MM.1S (cell line): ENCODE measurements around the gene SRRD.

Source experiments
- DNase-seq: peaks from one replicate; pipeline ENCODE4 v3.0.0-alpha.2; 2015
- H2AFZ ChIP-seq: fragments of 300-600 bp; sonication (generic); 2 replicates; pipeline ENCODE4 v1.6.0; 2016; ENCODE audit warnings: antibody characterized with exemption, low read length
- H3F3A ChIP-seq: fragments of 300-600 bp; sonication (generic); 2 replicates; pipeline ENCODE4 v1.6.1; 2016; ENCODE audit warnings: mild to moderate bottlenecking, antibody characterized with exemption, low read length, moderate library complexity, mixed read lengths; ENCODE audit not compliant: insufficient read depth
- H3K27ac ChIP-seq: fragments of 300-600 bp; sonication (generic); 2 replicates; pipeline ENCODE4 v1.5.1; 2016; ENCODE audit warnings: mild to moderate bottlenecking, low read length
- H3K27me3 ChIP-seq: fragments of 300-600 bp; sonication (generic); replicated peaks from 2 replicates; pipeline ENCODE4 v1.6.0; 2016; ENCODE audit warnings: low read length; ENCODE audit not compliant: insufficient read depth
- H3K36me3 ChIP-seq: fragments of 300-600 bp; sonication (generic); replicated peaks from 2 replicates; pipeline ENCODE4 v1.6.1; 2016; ENCODE audit warnings: mild to moderate bottlenecking, low read length, mixed read lengths; ENCODE audit not compliant: insufficient read depth
- H3K4me1 ChIP-seq: fragments of 300-600 bp; sonication (generic); 2 replicates; pipeline ENCODE4 v1.6.1; 2016; ENCODE audit warnings: low read length, mixed read lengths
- H3K4me2 ChIP-seq: fragments of 300-600 bp; sonication (generic); 2 replicates; pipeline ENCODE4 v1.6.0; 2016; ENCODE audit warnings: low read depth, low read length
- H3K4me3 ChIP-seq: fragments of 300-600 bp; sonication (generic); 2 replicates; pipeline ENCODE4 v1.5.1; 2016; ENCODE audit warnings: low read length, mixed read lengths
- H3K79me2 ChIP-seq: fragments of 300-600 bp; sonication (generic); 2 replicates; pipeline ENCODE4 v1.6.1; 2016; ENCODE audit warnings: mixed run types, low read length, mixed read lengths
- H3K9ac ChIP-seq: fragments of 300-600 bp; sonication (generic); 2 replicates; pipeline ENCODE4 v1.6.1; 2016; ENCODE audit warnings: low read length, mixed read lengths
- H3K9me2 ChIP-seq: fragments of 300-600 bp; sonication (generic); replicated peaks from 2 replicates; pipeline ENCODE4 v1.6.1; 2016; ENCODE audit warnings: mild to moderate bottlenecking, low read length, mixed read lengths; ENCODE audit not compliant: insufficient read depth
- H3K9me3 ChIP-seq: fragments of 300-600 bp; sonication (generic); replicated peaks from 2 replicates; pipeline ENCODE4 v1.6.1; 2016; ENCODE audit warnings: mild to moderate bottlenecking, low read length, mixed read lengths; ENCODE audit not compliant: insufficient read depth
- H4K20me1 ChIP-seq: fragments of 300-600 bp; sonication (generic); 2 replicates; pipeline ENCODE4 v1.6.1; 2016; ENCODE audit warnings: mild to moderate bottlenecking, low read length, moderate library complexity, mixed read lengths; ENCODE audit not compliant: insufficient read depth
- CTCF ChIP-seq: fragments of 300-600 bp; sonication (generic); IDR thresholded peaks from 2 replicates; pipeline ENCODE4 v1.5.1; 2016; ENCODE audit warnings: antibody characterized with exemption, low read length, mixed read lengths
- EZH2 ChIP-seq: fragments of 300-600 bp; sonication (generic); optimal IDR thresholded peaks from 2 replicates; pipeline ENCODE3; 2017; ENCODE audit warnings: low read depth, mild to moderate bottlenecking, antibody characterized with exemption, low read length, mixed read lengths
- EZH2phosphoT487 ChIP-seq: fragments of 300-600 bp; sonication (generic); IDR thresholded peaks from 2 replicates; pipeline ENCODE4 v1.6.1; 2018; ENCODE audit warnings: antibody characterized with exemption, low read length

SRRD gene

GRCh38 chr22:26503758-26504157, 20.1 kb downstream of the SRRD start:
- Histone ChIP-seq H3K4me2 (peak overlapping the region; percentile 78), H3K4me1 (peaks cover 41% of the 10 kb centered on the region), H3K27ac (peak overlapping the region; percentile 97), H3K27me3 (no peaks in the 10 kb centered on the region), H2AFZ (no peak overlapping the region), H3K4me3 (peak overlapping the region; percentile 24), H3F3A (peaks cover 38% of the 10 kb centered on the region), H3K9ac (peak overlapping the region; percentile 54), H4K20me1 (no peaks in the 10 kb centered on the region), H3K9me3 (no peaks in the 10 kb centered on the region), H3K79me2 (peaks cover 45% of the 10 kb centered on the region), H3K9me2 (no peaks in the 10 kb centered on the region), H3K36me3 (peaks cover 10% of the 10 kb centered on the region)
- DNase-seq, result peak; percentile 25
- TF ChIP-seq EZH2 (no peak), CTCF (no peak), EZH2phosphoT487 (no peak)

- peaks cover 27% of the 10 kb centered on the region for H3K4me1 ChIP-seq
- no peak for TF ChIP-seq EZH2
- TF ChIP-seq EZH2phosphoT487, result no peak
- TF ChIP-seq CTCF, result no peak
- H3K9me2 ChIP-seq, result no peaks in the 10 kb centered on the region
- DNase-seq, result no peak
- H3F3A ChIP-seq, result peaks cover 15% of the 10 kb centered on the region
- peaks cover 8% of the 10 kb centered on the region; the same call in 1 of the 2 replicates for H3K36me3 ChIP-seq
- H4K20me1 ChIP-seq, result no peaks in the 10 kb centered on the region
- no peak overlapping the region for H3K9ac ChIP-seq
- no peak overlapping the region for H2AFZ ChIP-seq
- no peak overlapping the region for H3K4me3 ChIP-seq
- H3K9me3 ChIP-seq, result no peaks in the 10 kb centered on the region
- H3K79me2 ChIP-seq, result peaks cover 61% of the 10 kb centered on the region
- H3K4me2 ChIP-seq, result no peak overlapping the region
- H3K27ac ChIP-seq, result no peak overlapping the region
- H3K27me3 ChIP-seq, result no peaks in the 10 kb centered on the region
Measured at GRCh38 chr22:26508148-26508547, 24.5 kb downstream of the SRRD start.

GRCh38 chr22:26512149-26512793, 28.6 kb downstream of the SRRD start, which contains the start of gene TFIP11:
Gene TFIP11 (minus strand): TSS chr22:26512473. CDS start chr22:26510272, 2,201 bp downstream.
- peaks cover 51% of the 10 kb centered on the region for H3K79me2 ChIP-seq
- peaks cover 8% of the 10 kb centered on the region; the same call in 1 of the 2 replicates for H3K36me3 ChIP-seq
- H3K4me3 ChIP-seq, result peak within 1 kb of the TSS; percentile 92
- DNase-seq, result peak; percentile 94
- peak within 1 kb of the TSS; percentile 76 for H3K9ac ChIP-seq
- no peaks in the 10 kb centered on the region for H3K9me2 ChIP-seq
- TF ChIP-seq CTCF (0 out of 2 replicates have a peak, but pooled peaks have one; percentile 7), EZH2 (no peak), EZH2phosphoT487 (no peak)
- peak within 1 kb of the TSS; percentile 93 for H3K4me2 ChIP-seq
- H3K27ac ChIP-seq, result peak within 1 kb of the TSS; percentile 20; the same call in 1 of the 2 replicates
- H3F3A ChIP-seq, result peaks cover 9% of the 10 kb centered on the region
- no peaks in the 10 kb centered on the region for H4K20me1 ChIP-seq
- peak within 1 kb of the TSS; percentile 86 for H2AFZ ChIP-seq
- H3K27me3 ChIP-seq, result no peaks in the 10 kb centered on the region
- H3K4me1 ChIP-seq, result peaks cover 16% of the 10 kb centered on the region
- H3K9me3 ChIP-seq, result no peaks in the 10 kb centered on the region
